H7 (cell line): ENCODE data around the gene MLANA. TPM values are rescaled to one million over a fixed set of nuclear protein-coding genes. Genes with fewer than 3 reads are reported as not detected.

Source experiments
- DNase-seq: peaks from one replicate; pipeline ENCODE4 v3.0.0; 2012
- H3K27me3 ChIP-seq: 2 replicates; pipeline ENCODE4 v1.6.0; 2011; ENCODE audit warnings: mild to moderate bottlenecking, low read length; ENCODE audit not compliant: control insufficient read depth, insufficient read depth
- H3K36me3 ChIP-seq: replicated peaks from 2 replicates; pipeline ENCODE4 v1.5.1; 2011; ENCODE audit warnings: low read length; ENCODE audit not compliant: control insufficient read depth, insufficient read depth
- H3K4me3 ChIP-seq: 2 replicates; pipeline ENCODE4 v1.5.1; 2011; ENCODE audit warnings: low read depth, mild to moderate bottlenecking, control low read depth, low read length, moderate library complexity; ENCODE audit not compliant: insufficient read depth
- total RNA-seq: library from RNA; depleted of rRNA; stranded (reverse); fragments of >200 nt; shearing (Covaris generic); gene quantifications from 2 replicates; pipeline ENCODE4 v1.2.3, GENCODE V29; 2014

The MLANA gene
- total RNA-seq, 1 experiment from 2014 or later: not detected

- Histone ChIP-seq H3K36me3 (no peaks in the 10 kb centered on the region), H3K4me3 (no peak overlapping the region), H3K27me3 (no peaks in the 10 kb centered on the region)
- DNase-seq: no peak
These were observed 11.7 kb downstream of the MLANA start for GRCh38 chr9:5902377-5902776.

GRCh38 chr9:5908918-5909317 lies 18.2 kb downstream of the MLANA start:
- Histone ChIP-seq H3K4me3 (no peak overlapping the region), H3K36me3 (no peaks in the 10 kb centered on the region), H3K27me3 (no peaks in the 10 kb centered on the region)
- no peak for DNase-seq

GRCh38 chr9:5909976-5910375 lies 19.3 kb downstream of the MLANA start:
- H3K27me3 ChIP-seq: no peaks in the 10 kb centered on the region
- DNase-seq: no peak
- H3K4me3 ChIP-seq: no peak overlapping the region
- H3K36me3 ChIP-seq: no peaks in the 10 kb centered on the region

GRCh38 chr9:5910413-5911057 lies 19.8 kb downstream of the MLANA start:
- Histone ChIP-seq H3K4me3 (no peak overlapping the region), H3K27me3 (no peaks in the 10 kb centered on the region)

DNA sequence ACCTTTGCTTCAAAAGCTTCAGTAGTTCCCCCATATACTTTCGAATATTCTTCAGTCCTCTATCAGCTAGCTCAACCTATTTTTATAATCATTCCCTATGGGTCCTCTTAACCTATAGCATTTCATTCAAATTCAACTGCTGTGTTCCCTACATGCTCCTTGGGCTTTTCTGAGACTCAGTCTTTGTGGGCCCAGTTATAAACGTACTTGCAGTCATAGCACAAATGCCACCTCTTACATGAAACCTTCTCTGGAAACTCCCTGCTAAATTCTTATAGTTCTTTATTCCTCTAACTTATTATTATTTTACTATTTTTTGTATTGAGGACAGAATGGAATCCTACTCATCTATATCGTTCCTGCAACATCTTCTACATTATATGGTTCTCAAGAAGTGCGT lies 24.7 kb downstream of the MLANA start:
- Histone ChIP-seq H3K36me3 (no peaks in the 10 kb centered on the region; the same call in 1 of the 2 replicates), H3K4me3 (no peak overlapping the region), H3K27me3 (no peaks in the 10 kb centered on the region)
- DNase-seq: no peak

More at GRCh38 chr9:5910413-5911057, 19.8 kb downstream of the MLANA start:
- no peak for DNase-seq
- H3K36me3 ChIP-seq: no peaks in the 10 kb centered on the region

DNA sequence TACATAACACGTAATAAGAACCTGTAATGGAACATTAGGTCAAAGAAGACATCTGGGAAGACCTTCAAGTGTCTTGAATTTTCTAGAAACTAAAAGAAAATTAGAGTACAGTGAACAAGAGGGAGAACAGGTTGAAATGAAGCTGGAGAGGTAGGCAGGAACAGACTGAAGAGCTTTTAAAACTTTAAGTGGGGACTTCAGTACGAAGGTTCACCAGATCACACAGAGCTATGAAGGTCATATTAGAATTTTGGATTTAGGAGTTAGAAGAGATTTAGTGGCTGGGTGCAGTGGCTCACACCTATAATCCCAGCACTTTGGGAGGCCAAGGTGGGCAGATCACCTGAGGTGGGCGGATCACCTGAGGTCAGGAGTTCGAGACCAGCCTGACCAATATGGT lies 26.6 kb downstream of the MLANA start:
- Histone ChIP-seq H3K4me3 (no peak overlapping the region), H3K36me3 (peaks cover 3% of the 10 kb centered on the region; the same call in 1 of the 2 replicates), H3K27me3 (no peaks in the 10 kb centered on the region)
- DNase-seq: no peak

DNA sequence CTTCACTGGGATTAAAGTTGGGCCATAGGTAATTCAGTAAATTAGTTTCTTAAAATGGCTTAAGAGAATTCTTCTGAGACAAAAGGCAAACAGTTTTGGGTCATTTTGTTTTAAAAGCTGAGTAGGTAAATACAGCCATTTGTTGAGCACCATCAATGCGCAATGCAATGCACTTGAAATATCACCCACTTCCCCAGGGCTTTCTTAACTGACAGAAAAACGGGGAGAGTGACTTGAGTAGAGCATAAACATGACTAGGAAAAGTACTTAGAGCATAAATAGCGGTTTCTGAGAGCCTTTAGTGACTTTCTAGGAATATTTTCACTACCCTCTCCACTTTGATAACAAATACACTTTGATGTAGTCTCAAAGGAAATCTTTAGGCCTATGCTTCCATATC lies 27.2 kb downstream of the MLANA start:
- DNase-seq: no peak
- Histone ChIP-seq H3K27me3 (no peaks in the 10 kb centered on the region), H3K4me3 (no peak overlapping the region)

DNA sequence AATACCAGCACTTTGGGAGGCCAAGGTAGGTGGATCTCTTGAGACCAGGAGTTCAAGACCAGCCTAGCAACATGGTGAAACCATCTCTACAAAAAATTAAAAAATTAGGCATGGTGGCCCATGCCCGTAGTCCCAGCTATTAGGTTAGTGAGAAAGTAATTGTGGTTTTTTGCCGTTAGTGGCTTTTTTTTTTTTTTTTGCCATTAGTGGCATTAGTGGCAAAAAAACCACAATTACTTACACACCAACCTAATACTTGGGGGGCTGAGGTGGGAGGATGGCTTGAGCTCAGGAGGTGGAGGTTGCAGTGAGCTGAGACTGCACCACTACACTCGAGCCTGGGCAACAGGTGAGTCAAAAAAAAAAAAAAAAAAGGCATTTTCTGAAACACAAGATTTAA lies 27.8 kb downstream of the MLANA start:
- Histone ChIP-seq H3K4me3 (no peak overlapping the region), H3K36me3 (peaks cover 3% of the 10 kb centered on the region; the same call in 1 of the 2 replicates), H3K27me3 (no peaks in the 10 kb centered on the region)
- DNase-seq: no peak

More for the DNA sequence above, 27.2 kb downstream of the MLANA start:
- H3K36me3 ChIP-seq: peaks cover 3% of the 10 kb centered on the region; the same call in 1 of the 2 replicates

- H3K36me3 ChIP-seq: peaks cover 6% of the 10 kb centered on the region; the same call in 1 of the 2 replicates
- H3K4me3 ChIP-seq: no peak overlapping the region
- DNase-seq: no peak
- no peaks in the 10 kb centered on the region for H3K27me3 ChIP-seq
These were observed 30.2 kb downstream of the MLANA start for GRCh38 chr9:5920860-5921328.

- H3K27me3 ChIP-seq: no peaks in the 10 kb centered on the region
- peaks cover 6% of the 10 kb centered on the region; the same call in 1 of the 2 replicates for H3K36me3 ChIP-seq
- H3K4me3 ChIP-seq: no peak overlapping the region
- DNase-seq: no peak
These were observed 31.5 kb downstream of the MLANA start for GRCh38 chr9:5922192-5922591.

- Histone ChIP-seq H3K27me3 (no peaks in the 10 kb centered on the region), H3K36me3 (no peaks in the 10 kb centered on the region), H3K4me3 (no peak overlapping the region)
- no peak for DNase-seq
These were observed 41.0 kb downstream of the MLANA start for GRCh38 chr9:5931657-5932056.

GRCh38 chr9:5938449-5938848 lies 47.8 kb downstream of the MLANA start:
- Histone ChIP-seq H3K4me3 (no peak overlapping the region), H3K36me3 (no peaks in the 10 kb centered on the region), H3K27me3 (no peaks in the 10 kb centered on the region)
- DNase-seq: no peak

DNA sequence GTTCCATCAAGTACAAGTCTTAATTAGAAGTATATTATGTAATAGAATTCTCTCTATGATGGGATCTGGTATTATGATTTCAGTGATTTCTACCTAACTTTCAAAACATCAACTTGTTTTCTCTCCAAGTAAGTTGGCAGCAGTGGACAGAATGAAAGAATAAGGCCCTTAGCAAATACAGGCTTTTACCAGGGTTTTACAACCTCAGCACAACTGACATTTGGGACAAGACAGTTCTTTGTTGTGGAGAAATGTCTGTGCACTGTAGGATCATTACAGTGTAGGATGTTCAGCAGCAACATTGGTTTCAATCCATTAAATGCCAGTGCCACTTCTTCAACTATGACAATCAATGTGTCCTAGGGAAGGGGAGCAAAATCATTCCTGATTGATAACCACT lies 48.8 kb downstream of the MLANA start:
- H3K27me3 ChIP-seq: no peaks in the 10 kb centered on the region
- DNase-seq: no peak
- no peaks in the 10 kb centered on the region for H3K36me3 ChIP-seq
- no peak overlapping the region for H3K4me3 ChIP-seq

- DNase-seq: no peak
- Histone ChIP-seq H3K36me3 (no peaks in the 10 kb centered on the region), H3K27me3 (no peaks in the 10 kb centered on the region), H3K4me3 (no peak overlapping the region)
These were observed 50.5 kb downstream of the MLANA start for GRCh38 chr9:5941214-5941613.

- DNase-seq: no peak
- Histone ChIP-seq H3K27me3 (no peaks in the 10 kb centered on the region), H3K36me3 (no peaks in the 10 kb centered on the region), H3K4me3 (no peak overlapping the region)
These were observed 54.4 kb downstream of the MLANA start for GRCh38 chr9:5945112-5945511.
